GM10266 (cell line): ENCODE results near the gene RPL9.

Experiments
- DNase-seq: peaks from one replicate; pipeline ENCODE4 v3.0.0; 2012; ENCODE audit errors: extremely low spot score
- CTCF ChIP-seq: IDR thresholded peaks from 2 replicates; pipeline ENCODE4 v1.5.1; 2012; ENCODE audit warnings: mild to moderate bottlenecking, low read depth; ENCODE audit not compliant: control insufficient read depth, insufficient read depth; ENCODE audit errors: missing control alignments

The RPL9 gene

GRCh38 chr4:39480251-39480650 lies 21.5 kb upstream of the RPL9 start:
- TF ChIP-seq CTCF, result no peak

GRCh38 chr4:39476187-39476895 lies 17.6 kb upstream of the RPL9 start:
- DNase-seq, result no peak
- TF ChIP-seq CTCF, result no peak

More at GRCh38 chr4:39480251-39480650, 21.5 kb upstream of the RPL9 start:
- no peak for DNase-seq

GRCh38 chr4:39472396-39472795 lies 13.7 kb upstream of the RPL9 start:
- no peak for TF ChIP-seq CTCF
- no peak for DNase-seq

- no peak for TF ChIP-seq CTCF
- no peak for DNase-seq
Observed at GRCh38 chr4:39470402-39470801, 11.7 kb upstream of the RPL9 start.

GRCh38 chr4:39469429-39470077 lies 10.8 kb upstream of the RPL9 start:
- TF ChIP-seq CTCF, result peak; percentile 71
- peak; percentile 69 for DNase-seq

GRCh38 chr4:39467464-39467863 lies 8.7 kb upstream of the RPL9 start:
- no peak for TF ChIP-seq CTCF
- no peak for DNase-seq

GRCh38 chr4:39466747-39467146 lies 8.0 kb upstream of the RPL9 start:
- TF ChIP-seq CTCF, result no peak
- DNase-seq, result no peak
